WTC11 (cell line): ENCODE results near the gene GLO1.

ENCODE experiments used
- FOXJ3 ChIP-seq: sonication (generic); formaldehyde crosslinking; IDR thresholded peaks from 2 replicates; pipeline ENCODE4 v1.9.0; 2021; ENCODE audit warnings: missing genetic modification reagents, mild to moderate bottlenecking, borderline replicate concordance
- GABPB1 ChIP-seq: sonication (generic); formaldehyde crosslinking; IDR thresholded peaks from 2 replicates; pipeline ENCODE4 v1.8.1; 2023; ENCODE audit warnings: mild to moderate bottlenecking, missing genetic modification reagents
- TF ChIP-seq, protein P1 (sequence below): sonication (generic); formaldehyde crosslinking; IDR thresholded peaks from 2 replicates; pipeline ENCODE4 v1.8.0; 2022; ENCODE audit warnings: mild to moderate bottlenecking, missing genetic modification reagents
- TF ChIP-seq, protein P2 (sequence below): fragments of 200-600 bp; IDR thresholded peaks from 2 replicates; pipeline ENCODE4 v1.8.0; 2022; ENCODE audit warnings: antibody characterized with exemption
- TF ChIP-seq, protein P3 (sequence below): sonication (generic); formaldehyde crosslinking; IDR thresholded peaks from 2 replicates; pipeline ENCODE4 v1.8.0; 2022; ENCODE audit warnings: mild to moderate bottlenecking, missing genetic modification reagents

DNA sequence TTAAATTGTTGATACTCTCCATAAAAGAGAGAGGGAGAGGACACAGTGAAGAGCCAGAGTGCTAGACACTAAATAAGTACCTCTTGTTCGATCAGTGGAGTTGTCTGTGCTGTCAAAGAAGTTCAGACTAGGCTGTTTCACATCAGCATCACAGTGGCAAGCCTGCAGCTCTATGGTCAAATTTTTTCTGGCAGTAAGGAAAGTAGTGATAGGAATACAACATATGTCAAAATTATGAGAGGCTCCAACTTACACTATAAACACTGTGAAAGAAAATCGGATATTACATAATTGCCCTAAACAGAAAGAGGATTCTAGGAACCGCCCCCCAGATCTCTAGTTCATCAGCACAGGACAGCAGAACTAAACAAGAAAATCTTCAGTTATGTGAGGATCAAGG is 35.3 kb upstream of the GLO1 start:
- TF ChIP-seq FOXJ3 (CRISPR knock-in tag) (no peak), GABPB1 (CRISPR knock-in tag) (no peak)
- TF ChIP-seq, protein P1, sequence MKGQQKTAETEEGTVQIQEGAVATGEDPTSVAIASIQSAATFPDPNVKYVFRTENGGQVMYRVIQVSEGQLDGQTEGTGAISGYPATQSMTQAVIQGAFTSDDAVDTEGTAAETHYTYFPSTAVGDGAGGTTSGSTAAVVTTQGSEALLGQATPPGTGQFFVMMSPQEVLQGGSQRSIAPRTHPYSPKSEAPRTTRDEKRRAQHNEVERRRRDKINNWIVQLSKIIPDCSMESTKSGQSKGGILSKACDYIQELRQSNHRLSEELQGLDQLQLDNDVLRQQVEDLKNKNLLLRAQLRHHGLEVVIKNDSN (CRISPR knock-in tag), result no peak
- TF ChIP-seq, protein P2, sequence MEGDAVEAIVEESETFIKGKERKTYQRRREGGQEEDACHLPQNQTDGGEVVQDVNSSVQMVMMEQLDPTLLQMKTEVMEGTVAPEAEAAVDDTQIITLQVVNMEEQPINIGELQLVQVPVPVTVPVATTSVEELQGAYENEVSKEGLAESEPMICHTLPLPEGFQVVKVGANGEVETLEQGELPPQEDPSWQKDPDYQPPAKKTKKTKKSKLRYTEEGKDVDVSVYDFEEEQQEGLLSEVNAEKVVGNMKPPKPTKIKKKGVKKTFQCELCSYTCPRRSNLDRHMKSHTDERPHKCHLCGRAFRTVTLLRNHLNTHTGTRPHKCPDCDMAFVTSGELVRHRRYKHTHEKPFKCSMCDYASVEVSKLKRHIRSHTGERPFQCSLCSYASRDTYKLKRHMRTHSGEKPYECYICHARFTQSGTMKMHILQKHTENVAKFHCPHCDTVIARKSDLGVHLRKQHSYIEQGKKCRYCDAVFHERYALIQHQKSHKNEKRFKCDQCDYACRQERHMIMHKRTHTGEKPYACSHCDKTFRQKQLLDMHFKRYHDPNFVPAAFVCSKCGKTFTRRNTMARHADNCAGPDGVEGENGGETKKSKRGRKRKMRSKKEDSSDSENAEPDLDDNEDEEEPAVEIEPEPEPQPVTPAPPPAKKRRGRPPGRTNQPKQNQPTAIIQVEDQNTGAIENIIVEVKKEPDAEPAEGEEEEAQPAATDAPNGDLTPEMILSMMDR, result no peak
- TF ChIP-seq, protein P3, sequence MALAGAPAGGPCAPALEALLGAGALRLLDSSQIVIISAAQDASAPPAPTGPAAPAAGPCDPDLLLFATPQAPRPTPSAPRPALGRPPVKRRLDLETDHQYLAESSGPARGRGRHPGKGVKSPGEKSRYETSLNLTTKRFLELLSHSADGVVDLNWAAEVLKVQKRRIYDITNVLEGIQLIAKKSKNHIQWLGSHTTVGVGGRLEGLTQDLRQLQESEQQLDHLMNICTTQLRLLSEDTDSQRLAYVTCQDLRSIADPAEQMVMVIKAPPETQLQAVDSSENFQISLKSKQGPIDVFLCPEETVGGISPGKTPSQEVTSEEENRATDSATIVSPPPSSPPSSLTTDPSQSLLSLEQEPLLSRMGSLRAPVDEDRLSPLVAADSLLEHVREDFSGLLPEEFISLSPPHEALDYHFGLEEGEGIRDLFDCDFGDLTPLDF (CRISPR knock-in tag), result no peak
